H1 (cell line): ENCODE data around the gene NEK4. TPM values are rescaled to one million over a fixed set of nuclear protein-coding genes. Genes with fewer than 3 reads are reported as not detected.

ENCODE experiments used
- HDAC2 ChIP-seq, 2 experiments: fragments of 300-600 bp in 1 of 2; sonication (generic) in 1 of 2; IDR thresholded peaks; 2 replicates each; pipeline ENCODE4 v1.6.1; 2011 to 2012; ENCODE audit warnings: low read depth in 2 of 2, low read length in 2 of 2, mild to moderate bottlenecking in 2 of 2, moderate library complexity in 2 of 2, borderline replicate concordance in 1 of 2, inconsistent platforms in 1 of 2
- HDAC6 ChIP-seq: IDR thresholded peaks from one replicate; pipeline ENCODE4 v1.7.1; 2012; ENCODE audit warnings: low read depth, mild to moderate bottlenecking, inconsistent platforms, low read length, moderate library complexity
- KDM5A ChIP-seq: fragments of 200-600 bp; IDR thresholded peaks from 2 replicates; pipeline ENCODE4 v1.7.1; 2012; ENCODE audit warnings: mild to moderate bottlenecking, low read length, inconsistent platforms, mixed read lengths
- NANOG ChIP-seq: IDR thresholded peaks from 2 replicates; pipeline ENCODE4 v1.6.1; 2011; ENCODE audit warnings: low read length, low read depth, mild to moderate bottlenecking, inconsistent platforms; ENCODE audit not compliant: insufficient read depth, poor library complexity, severe bottlenecking
- polyA plus RNA-seq, 7 experiments: library from polyadenylated mRNA; depleted of rRNA in 3 of 7; stranded (reverse) in 5 of 7; unstranded in 2 of 7; fragments of >200 nt in 5 of 7; fragments of 200-250 nt in 2 of 7; gene quantifications; 1 replicate in 5 of 7; 2 replicates in 1 of 7; 4 replicates in 1 of 7; pipeline versions ENCODE4 v1.2.1 to v1.2.3, GENCODE V29; 2011 to 2013; ENCODE audit warnings: missing spikeins in 2 of 7, mixed read lengths in 2 of 7
- total RNA-seq: library from RNA; stranded (reverse); fragmentation: NEBNext Ultra II Directional; extraction: Animal tissue kit (Norgen Biotek cat#: 25700); gene quantifications from 2 replicates; pipeline ENCODE4 v1.2.1, GENCODE V29; 2021
- TF ChIP-seq, protein P1 (sequence below): fragments of 300-600 bp; sonication (generic); IDR thresholded peaks from 2 replicates; pipeline ENCODE4 v1.7.1; 2012; ENCODE audit warnings: low read length, moderate library complexity, mild to moderate bottlenecking, inconsistent platforms; ENCODE audit not compliant: insufficient replicate concordance

The NEK4 gene
- total and polyA plus RNA-seq, 2 of the 8 experiments (the other 6 are each of a cell fraction or from before 2014, with no cell fraction given), result 7.5 to 40.0 TPM

DNA sequence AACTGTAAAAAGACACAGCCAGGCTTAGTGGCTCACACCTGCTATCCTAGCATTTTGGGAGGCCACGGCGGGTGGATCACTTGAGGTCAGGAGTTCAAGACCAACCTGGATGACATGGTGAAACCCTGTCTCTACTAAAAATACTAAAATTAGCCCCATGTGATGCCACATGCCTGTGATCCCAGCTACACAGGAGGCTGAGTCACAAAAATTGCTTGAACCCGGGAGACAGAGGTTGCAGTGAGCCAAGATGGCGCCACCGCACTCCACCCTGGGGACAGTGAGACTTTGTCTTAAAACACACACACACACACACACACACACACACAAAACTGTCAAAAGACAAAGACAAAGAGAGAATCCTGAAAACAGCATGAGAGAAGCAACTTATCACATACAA lies 46.8 kb downstream of the NEK4 start (continued):
- TF ChIP-seq, protein P1, sequence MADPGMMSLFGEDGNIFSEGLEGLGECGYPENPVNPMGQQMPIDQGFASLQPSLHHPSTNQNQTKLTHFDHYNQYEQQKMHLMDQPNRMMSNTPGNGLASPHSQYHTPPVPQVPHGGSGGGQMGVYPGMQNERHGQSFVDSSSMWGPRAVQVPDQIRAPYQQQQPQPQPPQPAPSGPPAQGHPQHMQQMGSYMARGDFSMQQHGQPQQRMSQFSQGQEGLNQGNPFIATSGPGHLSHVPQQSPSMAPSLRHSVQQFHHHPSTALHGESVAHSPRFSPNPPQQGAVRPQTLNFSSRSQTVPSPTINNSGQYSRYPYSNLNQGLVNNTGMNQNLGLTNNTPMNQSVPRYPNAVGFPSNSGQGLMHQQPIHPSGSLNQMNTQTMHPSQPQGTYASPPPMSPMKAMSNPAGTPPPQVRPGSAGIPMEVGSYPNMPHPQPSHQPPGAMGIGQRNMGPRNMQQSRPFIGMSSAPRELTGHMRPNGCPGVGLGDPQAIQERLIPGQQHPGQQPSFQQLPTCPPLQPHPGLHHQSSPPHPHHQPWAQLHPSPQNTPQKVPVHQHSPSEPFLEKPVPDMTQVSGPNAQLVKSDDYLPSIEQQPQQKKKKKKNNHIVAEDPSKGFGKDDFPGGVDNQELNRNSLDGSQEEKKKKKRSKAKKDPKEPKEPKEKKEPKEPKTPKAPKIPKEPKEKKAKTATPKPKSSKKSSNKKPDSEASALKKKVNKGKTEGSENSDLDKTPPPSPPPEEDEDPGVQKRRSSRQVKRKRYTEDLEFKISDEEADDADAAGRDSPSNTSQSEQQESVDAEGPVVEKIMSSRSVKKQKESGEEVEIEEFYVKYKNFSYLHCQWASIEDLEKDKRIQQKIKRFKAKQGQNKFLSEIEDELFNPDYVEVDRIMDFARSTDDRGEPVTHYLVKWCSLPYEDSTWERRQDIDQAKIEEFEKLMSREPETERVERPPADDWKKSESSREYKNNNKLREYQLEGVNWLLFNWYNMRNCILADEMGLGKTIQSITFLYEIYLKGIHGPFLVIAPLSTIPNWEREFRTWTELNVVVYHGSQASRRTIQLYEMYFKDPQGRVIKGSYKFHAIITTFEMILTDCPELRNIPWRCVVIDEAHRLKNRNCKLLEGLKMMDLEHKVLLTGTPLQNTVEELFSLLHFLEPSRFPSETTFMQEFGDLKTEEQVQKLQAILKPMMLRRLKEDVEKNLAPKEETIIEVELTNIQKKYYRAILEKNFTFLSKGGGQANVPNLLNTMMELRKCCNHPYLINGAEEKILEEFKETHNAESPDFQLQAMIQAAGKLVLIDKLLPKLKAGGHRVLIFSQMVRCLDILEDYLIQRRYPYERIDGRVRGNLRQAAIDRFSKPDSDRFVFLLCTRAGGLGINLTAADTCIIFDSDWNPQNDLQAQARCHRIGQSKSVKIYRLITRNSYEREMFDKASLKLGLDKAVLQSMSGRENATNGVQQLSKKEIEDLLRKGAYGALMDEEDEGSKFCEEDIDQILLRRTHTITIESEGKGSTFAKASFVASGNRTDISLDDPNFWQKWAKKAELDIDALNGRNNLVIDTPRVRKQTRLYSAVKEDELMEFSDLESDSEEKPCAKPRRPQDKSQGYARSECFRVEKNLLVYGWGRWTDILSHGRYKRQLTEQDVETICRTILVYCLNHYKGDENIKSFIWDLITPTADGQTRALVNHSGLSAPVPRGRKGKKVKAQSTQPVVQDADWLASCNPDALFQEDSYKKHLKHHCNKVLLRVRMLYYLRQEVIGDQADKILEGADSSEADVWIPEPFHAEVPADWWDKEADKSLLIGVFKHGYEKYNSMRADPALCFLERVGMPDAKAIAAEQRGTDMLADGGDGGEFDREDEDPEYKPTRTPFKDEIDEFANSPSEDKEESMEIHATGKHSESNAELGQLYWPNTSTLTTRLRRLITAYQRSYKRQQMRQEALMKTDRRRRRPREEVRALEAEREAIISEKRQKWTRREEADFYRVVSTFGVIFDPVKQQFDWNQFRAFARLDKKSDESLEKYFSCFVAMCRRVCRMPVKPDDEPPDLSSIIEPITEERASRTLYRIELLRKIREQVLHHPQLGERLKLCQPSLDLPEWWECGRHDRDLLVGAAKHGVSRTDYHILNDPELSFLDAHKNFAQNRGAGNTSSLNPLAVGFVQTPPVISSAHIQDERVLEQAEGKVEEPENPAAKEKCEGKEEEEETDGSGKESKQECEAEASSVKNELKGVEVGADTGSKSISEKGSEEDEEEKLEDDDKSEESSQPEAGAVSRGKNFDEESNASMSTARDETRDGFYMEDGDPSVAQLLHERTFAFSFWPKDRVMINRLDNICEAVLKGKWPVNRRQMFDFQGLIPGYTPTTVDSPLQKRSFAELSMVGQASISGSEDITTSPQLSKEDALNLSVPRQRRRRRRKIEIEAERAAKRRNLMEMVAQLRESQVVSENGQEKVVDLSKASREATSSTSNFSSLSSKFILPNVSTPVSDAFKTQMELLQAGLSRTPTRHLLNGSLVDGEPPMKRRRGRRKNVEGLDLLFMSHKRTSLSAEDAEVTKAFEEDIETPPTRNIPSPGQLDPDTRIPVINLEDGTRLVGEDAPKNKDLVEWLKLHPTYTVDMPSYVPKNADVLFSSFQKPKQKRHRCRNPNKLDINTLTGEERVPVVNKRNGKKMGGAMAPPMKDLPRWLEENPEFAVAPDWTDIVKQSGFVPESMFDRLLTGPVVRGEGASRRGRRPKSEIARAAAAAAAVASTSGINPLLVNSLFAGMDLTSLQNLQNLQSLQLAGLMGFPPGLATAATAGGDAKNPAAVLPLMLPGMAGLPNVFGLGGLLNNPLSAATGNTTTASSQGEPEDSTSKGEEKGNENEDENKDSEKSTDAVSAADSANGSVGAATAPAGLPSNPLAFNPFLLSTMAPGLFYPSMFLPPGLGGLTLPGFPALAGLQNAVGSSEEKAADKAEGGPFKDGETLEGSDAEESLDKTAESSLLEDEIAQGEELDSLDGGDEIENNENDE, result no peak
- TF ChIP-seq NANOG, result no peak
- no peak for TF ChIP-seq HDAC2 (IDR thresholded peaks at IDR 0.05; ENCODE audit: borderline replicate concordance in 1 of 2, low read depth in 2 of 2, low read length in 2 of 2)
- no peak for TF ChIP-seq HDAC6
- TF ChIP-seq KDM5A, result no peak
